HG02870 (cell line): ENCODE results near the gene ZNF385B.

Experiments used
- ATAC-seq: cut with Tn5 transposase; IDR thresholded peaks from one replicate; pipeline ENCODE4 v1.9.1; 2021; ENCODE audit warnings: mild to moderate bottlenecking, moderate library complexity; ENCODE audit not compliant: unreplicated experiment

ZNF385B gene

DNA sequence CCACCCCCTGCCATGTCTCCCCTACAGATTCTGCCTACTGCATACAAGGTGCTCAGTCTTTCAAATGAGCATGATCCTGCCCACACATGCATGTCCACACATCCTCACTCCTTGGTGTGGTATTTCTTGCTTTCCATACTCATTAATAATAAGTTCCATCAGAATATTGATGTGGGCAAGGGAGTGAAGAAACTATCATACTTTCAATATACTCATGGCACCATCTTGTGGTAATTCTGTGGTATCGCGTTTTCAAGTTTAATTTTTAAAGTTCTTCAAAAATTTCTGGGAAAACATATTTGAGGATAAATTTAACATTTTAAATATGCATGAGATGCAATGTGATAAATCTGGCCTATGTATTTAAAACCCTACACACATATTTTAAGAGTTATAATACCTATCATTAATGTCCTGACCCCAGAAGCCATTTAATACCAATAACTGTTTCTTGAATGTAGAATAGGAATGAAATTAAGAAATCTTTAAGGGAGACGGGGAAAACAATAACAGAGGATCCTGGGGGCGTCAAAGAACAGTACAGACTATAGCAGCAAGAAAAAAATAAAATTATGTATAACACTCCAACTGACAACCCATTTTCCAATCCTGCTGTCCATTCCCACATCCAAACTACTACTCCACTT is 110.1 kb downstream of the ZNF385B start:
- no peak for ATAC-seq

DNA sequence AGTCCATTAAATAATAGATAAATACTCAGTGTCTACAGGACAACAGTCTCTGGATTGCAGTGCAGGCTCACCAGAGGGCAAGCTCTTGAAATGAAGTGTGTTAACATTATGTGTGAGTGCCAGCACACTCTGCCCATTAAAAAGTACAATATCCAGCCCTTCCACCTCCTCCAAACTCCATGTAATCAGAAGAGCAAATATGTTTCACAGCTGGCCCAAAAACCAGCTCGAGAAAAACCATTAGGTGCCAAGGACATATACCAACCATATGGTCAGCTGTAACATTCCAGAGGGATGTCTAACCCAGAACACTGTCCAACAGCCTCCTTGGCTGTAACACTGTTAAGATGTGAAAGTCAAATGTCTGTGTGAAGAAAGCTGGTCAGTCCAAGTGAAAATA is 112.2 kb downstream of the ZNF385B start:
- no peak for ATAC-seq

DNA sequence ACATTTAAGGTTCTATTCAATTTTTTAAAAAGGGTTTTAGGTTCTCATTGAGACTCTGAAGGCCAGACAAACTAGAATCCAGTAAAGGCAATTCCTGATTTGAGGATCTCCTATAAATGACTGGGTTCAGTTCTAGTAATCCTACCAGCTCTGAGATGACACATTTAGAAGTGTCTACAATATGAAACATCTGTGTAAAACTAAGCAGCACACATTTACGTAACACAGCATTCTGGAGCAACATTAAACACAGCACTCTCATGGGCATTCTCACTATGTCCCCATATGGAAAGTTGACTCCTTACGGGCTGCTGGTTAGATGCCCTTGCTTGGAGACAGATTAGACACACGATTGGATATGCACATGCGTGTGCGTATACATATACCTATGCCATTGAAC is 114.4 kb downstream of the ZNF385B start:
- ATAC-seq: no peak

DNA sequence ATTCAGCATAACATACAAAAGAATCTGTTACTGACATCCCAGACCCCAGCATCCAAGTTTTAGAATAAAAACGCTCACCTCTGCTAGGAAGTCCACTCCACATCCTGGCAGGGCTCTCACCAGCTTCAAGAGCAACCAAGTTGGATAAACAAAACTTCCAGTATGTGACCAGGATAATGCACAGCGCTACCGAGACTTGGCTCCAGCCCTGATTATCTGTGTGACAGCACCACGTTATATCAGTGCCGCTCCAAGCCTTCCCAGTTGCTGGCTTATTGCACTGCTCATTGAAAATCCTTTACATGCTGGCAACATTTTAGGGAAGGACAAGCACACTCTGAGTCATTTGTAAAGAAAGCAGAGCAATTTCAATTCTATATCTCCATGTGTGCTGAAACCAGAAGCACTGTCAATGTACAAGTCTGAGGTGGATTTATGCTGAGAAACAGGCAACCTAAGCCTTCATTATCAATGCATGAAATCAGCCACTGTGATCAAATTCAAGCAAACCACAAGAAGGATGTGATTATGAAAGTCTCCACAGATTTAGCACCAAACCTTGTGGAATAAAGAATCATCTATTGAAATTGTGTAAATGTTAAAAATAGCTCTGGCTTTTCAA is 115.7 kb downstream of the ZNF385B start:
- ATAC-seq: no peak

DNA sequence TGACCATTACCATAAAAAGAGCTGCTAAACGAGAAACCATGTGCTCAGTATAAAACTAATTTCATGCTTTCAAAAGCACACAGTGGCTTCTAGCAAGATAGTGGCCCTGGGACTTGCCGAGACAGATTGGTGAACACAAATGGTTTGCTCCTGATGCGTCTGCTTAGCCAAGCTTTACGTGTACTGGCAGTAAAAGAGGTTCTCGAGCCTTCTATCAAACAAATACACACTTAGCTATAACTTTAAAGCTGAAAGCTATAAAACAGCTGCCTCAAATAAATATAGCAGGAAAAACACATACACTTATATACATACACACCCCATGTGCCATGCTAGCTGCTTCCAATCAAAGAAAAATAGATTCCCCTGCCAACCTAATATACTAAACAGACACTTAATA is 117.0 kb downstream of the ZNF385B start:
- ATAC-seq: no peak

DNA sequence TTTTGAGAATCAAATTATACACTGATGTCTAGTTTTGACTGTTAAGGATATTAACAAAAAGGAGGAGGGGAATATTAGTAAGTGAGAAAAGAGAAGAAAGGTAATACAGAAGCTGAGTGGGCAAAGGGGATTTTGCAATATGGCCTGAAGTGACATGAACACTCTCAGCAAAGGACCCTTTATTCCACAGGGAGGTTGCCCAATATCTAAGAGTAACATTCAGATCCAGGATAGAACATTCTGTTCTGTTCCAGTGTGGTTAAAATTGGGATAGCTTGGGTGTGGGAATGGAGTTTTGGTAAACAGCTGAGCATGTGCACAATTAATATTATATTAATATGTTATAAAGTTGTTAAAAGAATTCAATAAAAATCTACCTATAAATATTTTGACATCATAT is 120.1 kb downstream of the ZNF385B start:
- ATAC-seq: no peak

DNA sequence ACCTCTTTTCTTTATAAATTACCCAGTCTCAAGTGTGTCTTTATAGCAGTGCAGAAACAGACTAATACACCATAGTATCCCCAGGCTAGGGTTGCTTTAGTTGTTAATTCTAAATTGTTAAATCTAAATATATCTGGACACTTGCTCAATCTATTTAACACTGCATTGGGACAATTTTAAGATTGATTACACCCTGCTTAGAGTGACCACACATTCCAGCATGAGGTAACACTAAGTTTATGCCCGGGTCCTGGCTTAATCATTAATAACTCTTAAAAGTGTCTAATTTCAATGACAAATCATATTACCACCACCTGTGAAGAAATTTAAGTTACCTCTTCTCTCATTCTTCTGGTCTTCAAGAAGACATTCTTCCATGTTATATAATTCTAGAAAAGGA is 131.4 kb downstream of the ZNF385B start:
- ATAC-seq: no peak

DNA sequence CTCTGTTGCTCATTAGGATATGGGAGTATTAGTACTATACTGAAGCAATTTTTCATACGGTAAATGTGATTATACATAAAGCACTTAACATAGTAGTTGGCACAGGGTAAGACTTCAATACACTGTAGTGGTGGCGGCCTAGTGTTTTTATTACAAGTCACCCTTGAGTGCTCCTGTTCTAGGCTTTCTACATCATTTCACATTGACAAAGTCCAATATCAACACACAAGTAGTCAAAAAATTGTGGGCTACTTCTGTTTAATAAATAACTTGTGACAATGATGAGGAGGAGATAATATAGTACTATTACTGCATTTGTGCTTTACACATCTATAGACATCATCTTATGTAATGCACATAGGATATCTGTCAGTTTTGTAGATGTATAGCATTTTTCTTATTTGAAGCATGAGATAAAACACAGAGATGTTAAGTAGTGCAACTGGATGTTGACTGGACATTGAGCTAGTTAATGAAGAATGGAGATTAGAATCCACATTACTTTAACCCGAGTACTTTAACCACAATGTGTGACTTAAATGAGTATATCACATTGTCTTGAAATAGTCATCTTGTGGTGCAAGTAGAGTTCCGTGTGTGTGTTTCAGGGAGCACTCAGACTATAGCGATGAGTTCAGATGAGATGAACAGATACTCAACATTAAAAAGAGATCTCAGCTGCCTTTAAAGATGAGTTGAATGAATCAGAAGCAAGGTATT is 134.8 kb downstream of the ZNF385B start:
- ATAC-seq: no peak

DNA sequence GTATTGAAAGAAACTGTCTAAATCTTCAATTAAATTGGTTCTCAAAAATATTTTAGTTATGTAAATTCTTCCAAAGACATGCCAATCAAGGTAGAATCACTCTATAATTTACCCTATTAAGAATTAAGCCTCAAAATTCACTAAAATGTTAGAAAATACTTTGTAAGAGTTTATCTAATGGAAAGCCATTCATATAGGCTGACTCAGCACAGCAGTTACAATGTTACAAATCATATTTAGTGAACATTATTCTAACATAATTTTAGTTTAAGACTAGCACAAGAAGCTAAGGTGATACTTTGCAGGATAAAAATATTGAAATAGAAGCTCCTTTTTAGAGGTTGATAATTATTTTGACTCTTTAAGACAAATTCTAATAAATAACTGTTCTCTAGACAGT is 137.0 kb downstream of the ZNF385B start:
- no peak for ATAC-seq

DNA sequence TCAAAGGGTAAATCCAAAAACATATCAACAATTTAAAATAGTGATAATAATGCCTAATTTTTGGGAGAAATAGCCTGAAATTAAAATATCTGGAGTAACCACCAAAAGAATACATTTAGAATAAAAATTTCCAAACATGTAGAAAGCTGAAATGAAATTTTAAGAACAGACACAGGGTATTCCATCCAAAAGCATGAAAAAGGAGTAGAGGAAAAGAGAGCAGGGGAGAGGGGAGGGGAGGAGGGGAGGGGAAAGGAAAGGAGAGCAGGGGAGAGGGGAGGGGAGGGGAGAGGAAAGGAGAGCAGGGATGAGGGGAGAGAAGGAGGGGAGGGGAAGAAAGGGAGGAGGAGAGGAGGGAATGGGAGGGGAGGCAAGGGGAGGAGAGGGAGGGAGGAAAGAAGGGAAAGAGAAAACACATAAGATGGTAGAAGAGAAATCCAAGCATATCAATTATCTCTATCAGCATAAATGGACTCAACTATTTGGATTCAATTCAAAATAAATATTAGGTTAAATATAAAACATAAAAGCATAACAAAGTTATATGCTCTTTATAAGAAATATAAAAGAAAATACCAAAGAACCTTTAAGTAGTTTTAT is 141.1 kb downstream of the ZNF385B start:
- ATAC-seq: no peak

DNA sequence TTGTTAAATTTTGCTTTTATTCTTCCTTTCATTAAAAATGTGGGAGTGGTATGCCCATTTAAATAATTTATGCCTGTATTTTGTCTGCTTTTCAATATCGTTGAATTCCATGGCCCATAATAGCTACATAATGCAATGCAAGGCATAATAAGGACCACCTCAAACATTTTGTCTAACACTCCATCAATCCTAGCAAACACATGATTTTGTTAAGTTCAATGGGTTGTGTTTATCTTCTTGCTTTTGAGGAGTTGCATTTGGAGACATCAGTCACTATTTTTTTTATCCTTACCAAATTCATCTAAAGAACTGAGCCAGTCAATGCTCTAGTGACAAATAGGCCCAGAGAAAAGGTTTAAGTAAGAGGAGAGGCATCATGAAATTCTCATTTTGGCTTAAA is 145.5 kb downstream of the ZNF385B start:
- no peak for ATAC-seq

DNA sequence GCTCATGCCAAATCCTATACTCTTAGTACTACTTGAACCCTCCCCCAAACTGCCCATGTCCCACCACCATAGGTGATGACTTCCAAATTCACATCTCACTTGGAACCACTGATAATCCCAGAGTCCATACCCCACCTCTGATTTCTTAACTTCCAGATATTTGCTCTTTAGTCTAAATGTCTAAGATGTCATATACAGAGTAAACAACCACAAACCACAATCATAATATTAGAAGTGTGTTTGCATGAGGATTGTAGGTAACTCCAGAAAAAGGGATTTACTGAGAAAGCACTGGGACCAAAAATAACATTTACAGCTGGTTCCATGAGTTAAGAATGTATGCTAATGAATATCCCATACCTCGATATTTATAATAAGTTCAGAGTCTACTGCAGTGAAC is 146.2 kb downstream of the ZNF385B start:
- no peak for ATAC-seq

DNA sequence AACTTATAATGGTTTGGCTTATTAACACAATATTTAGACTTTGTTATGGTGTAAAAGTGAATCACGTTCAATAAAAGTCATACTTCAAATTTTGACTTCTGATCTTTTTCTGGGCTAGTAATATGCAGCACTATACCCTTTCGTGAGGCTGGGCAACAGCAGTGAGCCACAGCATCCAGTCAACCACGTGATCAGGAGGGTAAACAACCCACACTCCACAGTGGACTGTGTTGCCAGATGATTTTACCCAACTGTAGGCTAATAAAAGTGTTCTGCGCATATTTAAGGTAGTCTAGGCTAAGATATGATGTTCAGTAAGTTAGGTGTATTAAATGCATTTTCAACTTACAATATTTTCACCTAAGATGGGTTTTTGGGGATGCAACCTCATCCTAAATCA is 148.6 kb downstream of the ZNF385B start:
- no peak for ATAC-seq

DNA sequence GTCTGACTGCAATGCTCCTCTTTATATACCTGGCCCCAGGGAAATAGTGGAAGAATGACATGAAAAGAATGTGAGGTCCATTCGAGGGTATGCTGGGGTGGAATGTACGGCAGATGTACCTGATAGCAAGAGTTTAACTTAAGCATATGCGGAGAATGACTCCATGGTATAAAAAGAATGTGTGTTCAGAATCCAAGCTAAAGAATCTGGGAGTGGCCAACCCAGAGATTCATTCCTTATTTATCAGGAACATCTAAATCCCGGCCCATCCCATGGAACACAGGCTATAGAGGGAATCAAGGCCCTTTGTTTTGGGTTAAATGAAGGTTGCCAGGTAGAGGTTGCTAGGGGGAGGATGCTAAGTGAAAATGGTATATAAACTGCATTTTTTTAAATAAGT is 150.0 kb downstream of the ZNF385B start:
- ATAC-seq: no peak

DNA sequence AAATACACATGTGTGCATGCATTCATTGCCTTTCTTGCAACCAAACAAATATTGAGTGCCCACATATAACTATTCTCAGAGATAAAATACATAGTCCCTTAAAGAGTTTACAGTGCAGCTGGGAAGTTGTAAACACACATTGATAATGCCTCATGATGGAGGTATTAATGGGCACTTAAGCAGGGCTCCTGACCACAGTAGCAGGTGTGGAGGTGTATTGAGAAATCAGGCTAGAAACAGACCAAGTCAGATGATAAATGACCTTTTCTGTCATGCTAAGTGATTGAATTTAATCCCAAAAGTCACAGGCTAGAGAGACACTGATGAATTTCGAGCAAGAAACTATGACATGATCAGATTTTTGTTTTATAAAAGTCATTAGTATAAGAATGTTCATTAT is 157.7 kb downstream of the ZNF385B start:
- ATAC-seq: no peak

DNA sequence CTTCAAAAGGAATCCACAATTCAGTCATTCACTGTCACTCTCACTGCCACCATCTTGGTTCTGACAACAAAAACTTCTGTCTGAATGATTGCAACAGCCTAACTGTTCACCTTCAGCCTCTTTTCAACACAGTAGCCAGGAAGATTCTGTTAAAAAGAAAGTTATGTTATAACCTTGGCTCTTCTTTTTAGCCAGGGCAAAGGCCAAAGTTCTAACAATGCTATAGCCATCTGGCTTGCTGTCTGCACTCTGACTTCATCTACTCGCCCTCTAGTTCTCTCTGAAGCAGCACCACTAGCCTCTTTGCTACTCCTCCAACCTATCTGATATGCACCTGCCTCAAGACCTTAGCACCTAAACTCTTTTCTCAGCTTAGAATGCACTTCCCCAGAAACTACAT is 158.5 kb downstream of the ZNF385B start:
- ATAC-seq: no peak

DNA sequence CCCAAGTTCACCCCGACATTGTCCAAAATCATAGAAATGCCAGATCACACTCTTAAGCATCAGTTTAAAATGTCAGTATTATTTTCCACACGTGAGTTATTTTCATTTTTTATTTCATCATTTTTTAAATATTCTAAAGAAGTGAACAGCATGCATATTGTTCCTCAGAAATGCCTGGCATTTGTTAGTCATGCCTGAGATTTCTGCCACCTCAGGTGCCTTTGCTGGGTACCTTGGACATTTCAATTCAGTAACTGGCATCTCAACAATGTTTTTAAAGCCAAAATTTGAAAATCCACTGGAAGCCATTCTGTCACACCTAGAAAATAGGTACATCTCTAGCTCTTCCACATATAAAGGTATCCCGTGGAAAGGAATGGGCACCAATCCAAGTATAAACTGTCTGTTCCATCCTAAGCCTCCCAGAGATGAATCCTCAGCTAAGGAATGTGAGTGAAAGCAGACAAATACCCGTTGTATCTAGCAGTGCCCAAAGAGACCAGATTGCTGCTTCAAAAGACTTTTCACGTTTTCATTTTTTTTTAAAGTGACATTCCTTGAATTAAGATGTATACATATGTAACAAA is 159.8 kb downstream of the ZNF385B start:
- no peak for ATAC-seq

DNA sequence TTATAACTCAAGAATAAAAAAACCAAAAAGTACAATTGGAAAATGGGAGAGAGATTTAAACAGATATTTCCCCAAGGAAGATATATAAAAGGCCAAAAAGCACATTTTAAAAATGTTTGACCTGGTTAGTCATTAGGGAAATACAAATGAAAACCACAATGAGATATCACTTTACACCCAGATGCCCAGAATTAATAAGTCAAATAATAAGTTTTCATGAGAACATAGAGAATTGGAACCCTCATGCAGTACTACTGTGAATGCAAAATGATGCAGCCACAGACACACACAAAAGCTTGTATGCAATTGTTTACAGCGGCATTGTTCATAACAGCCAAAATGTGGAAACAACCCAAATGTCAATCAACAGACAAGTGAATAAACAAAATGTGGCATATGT is 165.9 kb downstream of the ZNF385B start:
- ATAC-seq: no peak

DNA sequence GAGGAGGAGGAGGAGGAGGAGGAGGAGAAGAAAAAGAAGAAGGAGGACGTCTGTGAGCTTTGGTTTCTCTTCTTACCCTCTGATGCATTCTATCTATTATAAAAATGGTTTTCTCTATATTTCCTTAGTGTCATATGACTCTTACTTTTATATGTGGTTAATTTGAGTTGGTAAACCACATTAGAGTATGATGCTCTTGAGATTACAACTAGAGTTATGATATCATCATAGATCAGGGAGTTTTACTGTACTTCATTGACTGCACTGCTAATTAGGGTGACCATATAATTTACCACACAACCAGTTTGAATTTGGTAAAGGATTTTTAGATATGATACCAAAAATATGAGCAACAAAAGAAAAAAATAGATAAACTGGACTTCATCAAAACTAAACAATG is 166.4 kb downstream of the ZNF385B start:
- no peak for ATAC-seq

DNA sequence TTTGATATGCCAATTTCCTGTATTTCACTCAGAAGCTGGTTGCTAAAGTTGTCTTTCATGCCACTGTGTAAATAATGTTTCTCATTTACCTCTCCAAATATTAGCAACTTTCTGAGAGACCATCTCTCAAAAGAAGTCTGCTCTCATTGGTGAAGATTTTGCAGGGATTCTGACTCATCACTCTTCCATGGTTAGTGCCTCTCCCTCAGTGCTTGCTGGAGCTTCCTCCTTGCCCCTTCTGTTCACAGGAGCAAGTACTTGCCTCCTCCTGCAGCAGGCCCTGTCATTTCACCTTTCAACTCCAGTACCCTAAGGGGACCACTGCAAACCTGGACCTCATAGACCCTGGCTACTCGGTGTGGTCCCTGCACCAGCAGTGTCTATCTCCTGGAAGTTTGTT is 168.8 kb downstream of the ZNF385B start:
- ATAC-seq: no peak

DNA sequence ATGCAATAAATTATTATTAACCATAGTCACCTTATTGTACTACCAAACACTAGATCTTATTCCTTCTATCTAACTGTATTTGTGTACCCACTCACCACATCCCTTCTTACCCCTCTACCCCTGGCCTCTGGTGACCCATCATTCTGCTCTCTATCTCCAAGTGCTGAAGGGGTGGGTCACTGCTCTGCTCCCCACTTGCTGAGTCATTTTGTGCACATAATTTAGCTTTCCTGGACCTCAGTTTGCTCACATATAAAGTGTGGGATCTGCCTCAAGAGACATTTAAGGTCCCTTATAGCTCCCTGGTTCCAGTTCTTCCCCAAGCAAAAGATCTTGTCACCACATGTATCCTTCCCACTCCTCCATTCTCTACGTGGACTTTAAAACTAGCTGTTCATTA is 169.4 kb downstream of the ZNF385B start:
- ATAC-seq: no peak

DNA sequence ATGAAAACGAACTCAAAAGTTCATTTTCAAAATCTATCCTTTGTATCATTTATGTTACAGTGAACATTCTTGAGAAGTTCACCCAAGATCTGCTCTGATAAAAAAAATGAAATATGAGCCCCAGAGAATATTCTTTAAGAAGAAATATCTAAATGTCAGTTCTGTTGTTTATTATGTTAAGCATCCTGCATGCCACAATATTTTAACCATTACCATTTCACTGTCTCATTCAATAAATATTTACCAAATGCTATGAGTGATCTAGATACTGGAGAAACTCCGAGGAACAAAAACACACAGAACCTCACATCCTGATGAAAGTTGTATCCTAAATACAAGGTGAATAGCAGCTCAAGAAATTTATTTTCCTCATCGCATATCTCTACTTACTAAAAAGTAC is 170.2 kb downstream of the ZNF385B start:
- ATAC-seq: no peak
